ENCODE measurements around the gene ERICH6.

DNA sequence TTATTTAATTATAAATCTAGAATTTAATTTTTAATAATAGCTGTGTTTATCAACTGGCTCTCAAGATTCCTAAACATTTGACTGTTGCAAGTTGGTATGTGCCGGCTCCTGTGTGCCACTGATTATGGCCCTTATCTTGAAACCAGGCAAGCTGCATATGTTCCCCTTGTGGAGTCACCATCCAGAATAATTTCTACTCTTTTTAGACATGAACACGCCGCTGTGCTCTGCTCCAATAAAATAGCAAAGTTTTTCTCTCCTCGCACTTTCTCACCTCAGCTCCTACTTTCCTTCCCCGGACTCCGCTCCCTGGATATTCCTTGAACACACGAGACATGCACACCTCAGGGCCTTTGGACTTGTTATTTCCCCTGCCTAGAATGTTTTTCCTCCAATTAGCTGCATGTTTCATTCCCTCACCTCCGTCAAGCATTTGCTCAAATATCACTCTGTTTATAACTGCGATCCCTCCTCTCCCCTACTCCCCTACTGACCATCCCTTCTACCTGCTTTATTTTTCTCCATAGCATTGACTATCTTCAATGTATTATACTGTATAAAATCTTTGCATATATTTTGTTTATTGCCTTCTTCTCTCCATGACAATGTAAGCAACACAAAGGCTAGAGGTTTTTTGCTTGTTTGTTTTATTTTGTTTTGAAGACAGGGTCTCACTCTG lies 26.1 kb upstream of the ERICH6 start:
- TF ChIP-seq POLR2A (IDR thresholded peaks at IDR 0.05), result no peak
- TF ChIP-seq, protein P1, sequence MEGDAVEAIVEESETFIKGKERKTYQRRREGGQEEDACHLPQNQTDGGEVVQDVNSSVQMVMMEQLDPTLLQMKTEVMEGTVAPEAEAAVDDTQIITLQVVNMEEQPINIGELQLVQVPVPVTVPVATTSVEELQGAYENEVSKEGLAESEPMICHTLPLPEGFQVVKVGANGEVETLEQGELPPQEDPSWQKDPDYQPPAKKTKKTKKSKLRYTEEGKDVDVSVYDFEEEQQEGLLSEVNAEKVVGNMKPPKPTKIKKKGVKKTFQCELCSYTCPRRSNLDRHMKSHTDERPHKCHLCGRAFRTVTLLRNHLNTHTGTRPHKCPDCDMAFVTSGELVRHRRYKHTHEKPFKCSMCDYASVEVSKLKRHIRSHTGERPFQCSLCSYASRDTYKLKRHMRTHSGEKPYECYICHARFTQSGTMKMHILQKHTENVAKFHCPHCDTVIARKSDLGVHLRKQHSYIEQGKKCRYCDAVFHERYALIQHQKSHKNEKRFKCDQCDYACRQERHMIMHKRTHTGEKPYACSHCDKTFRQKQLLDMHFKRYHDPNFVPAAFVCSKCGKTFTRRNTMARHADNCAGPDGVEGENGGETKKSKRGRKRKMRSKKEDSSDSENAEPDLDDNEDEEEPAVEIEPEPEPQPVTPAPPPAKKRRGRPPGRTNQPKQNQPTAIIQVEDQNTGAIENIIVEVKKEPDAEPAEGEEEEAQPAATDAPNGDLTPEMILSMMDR (IDR thresholded peaks at IDR 0.05), result no peak
